Measurements from ENCODE around the gene MRPL34.
"Not testable (repeated sequence)": the region's sequence is repeated elsewhere in the genome, so short reads cannot be mapped to it uniquely, and the experiment has no call there.

Gene MRPL34

DNA sequence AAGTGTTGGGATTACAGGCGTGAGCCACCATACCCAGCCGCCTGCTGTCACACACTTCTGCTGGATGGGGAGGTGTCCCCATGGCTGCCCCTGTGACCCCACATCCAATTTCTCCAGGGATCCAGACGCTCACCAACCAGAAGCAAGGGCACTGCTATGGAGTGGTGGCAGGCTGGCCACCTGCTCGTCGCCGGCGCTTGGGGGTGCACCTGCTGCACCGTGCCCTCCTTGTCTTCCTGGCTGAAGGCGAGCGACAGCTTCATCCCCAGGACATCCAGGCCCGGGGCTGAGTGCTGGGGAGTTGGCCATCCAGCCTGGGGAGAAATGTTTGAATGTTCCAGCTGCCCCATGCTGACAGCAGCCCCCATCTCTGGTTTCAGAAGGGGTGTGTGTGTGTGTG, 19.4 kb upstream of the MRPL34 start:
- DNase-seq: no peak

DNA sequence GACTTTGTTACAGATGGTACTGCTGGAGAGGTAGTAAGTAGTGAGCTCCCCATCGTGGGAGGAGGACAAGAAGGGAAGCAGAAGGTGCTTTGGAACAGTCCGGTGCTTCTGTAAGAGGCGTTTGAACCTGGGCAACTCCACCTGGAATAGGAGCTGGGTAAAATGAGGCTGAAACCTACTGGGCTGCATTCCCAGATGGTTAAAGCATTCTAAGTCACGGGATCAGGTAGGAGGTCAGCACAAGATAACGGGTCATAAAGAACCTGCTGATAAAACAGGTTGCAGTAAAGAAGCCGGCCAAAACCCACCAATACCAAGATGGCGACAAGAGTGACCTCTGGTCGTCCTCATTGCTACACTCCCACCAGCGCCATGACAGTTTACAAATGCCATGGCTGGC, 18.9 kb upstream of the MRPL34 start:
- no peak for DNase-seq

DNA sequence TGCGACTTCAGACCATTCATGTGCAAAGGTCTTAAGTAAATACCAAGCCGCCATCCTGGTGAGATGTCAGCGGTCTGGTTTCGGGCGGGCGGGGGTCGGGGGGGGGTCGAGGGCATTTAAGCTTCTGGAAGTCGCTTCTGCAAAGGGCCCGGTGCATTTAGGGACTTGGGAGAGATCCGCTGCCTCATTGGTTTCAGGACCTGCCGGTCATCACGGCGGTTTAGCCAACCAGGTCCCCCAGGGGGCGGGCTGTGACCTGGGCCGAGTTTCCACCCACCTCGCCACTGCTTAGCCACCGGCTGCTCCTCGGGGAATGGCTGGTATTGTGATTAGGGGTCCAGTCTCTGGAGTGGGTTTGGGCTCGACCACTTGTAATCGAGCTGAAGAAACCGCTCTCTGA, 16.2 kb upstream of the MRPL34 start:
- no peak for DNase-seq

DNA sequence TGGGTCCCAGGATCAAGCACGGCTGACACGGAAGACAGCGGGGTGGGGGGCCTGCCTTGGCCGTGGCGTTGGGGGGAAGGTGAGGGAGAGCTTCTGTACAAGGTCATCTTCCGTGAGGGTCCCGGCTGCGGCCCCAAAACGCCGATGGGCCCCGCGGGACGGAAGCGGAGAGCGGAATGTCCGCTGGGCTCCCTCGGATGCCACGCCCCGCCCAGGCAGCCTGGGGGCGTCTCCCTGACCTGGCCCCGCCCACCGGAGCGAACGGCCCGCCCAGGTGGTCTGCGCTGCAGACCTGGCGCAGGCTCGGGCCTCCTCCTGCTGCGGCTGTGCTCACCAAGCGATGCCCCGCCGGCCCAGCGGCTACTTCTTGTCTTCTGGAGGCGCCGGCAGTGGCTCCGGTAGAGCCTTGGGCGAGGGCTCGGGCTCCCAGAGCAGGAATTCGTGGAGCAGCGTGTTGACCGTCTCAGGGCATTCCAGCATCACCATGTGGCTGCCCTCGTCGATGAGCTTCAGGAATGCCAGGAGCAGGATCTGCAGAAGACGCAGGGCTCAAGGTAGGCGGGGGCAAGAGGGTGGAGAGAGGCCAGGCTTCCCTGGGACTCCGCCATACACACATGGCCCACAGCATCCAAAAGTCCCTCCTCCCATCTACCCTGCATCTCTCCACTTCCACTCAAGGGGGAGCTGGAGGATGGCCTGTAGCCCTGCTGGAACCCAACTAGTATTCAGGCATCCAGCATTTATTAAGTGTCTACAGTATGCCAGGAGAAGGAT, 13.2 kb upstream of the MRPL34 start:
- DNase-seq: peak; percentile 86

DNA sequence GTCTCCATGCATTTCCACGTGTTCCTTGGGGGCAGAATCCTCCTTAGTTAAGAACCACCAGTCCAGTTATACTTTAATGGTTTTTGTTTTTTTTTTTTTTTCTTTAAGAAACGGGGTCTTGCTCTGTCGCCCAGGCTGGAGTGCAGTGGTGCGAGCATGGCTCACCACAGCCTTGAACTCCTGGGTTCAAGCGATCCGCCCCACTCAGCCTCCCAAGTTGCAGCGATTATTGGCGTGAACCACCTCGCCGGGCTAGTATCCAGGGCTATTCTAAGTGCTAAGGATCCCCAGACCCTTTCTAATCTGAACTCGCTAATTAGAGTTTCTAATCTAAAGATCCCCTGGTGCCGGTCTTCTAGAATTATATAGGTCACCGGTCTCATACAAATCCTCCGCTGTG, 12.1 kb upstream of the MRPL34 start:
- no peak for DNase-seq

- DNase-seq: peak; percentile 62
These were observed 11.4 kb upstream of the MRPL34 start for GRCh38 chr19:17294051-17294891.

GRCh38 chr19:17295551-17295950, 10.1 kb upstream of the MRPL34 start:
- not testable (repeated sequence) for DNase-seq

DNA sequence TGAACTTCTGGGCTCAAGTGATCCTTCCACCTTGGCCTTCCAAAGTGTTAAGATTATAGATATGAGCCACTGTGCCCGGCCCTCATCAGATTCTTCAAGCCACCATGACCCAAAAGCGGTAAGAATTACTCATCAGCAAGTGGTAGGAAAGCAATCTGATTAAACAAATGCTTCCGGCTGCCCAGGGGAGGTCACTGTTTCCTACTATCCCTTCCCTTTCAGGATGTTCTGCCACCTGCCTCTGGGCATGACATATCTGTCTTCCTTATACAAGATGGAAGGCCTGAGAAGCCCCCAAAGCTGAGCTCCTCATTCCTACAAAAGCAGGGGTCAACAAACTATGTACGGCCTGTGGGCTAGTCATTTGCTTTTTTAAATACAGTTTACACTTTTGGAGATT, 9.4 kb upstream of the MRPL34 start:
- no peak for DNase-seq

- DNase-seq: no peak
These were observed 8.7 kb upstream of the MRPL34 start for GRCh38 chr19:17296976-17297375.

GRCh38 chr19:17300992-17301619, 4.6 kb upstream of the MRPL34 start:
- no peak for DNase-seq

GRCh38 chr19:17302391-17303166, 3.1 kb upstream of the MRPL34 start:
- no peak for DNase-seq

DNA sequence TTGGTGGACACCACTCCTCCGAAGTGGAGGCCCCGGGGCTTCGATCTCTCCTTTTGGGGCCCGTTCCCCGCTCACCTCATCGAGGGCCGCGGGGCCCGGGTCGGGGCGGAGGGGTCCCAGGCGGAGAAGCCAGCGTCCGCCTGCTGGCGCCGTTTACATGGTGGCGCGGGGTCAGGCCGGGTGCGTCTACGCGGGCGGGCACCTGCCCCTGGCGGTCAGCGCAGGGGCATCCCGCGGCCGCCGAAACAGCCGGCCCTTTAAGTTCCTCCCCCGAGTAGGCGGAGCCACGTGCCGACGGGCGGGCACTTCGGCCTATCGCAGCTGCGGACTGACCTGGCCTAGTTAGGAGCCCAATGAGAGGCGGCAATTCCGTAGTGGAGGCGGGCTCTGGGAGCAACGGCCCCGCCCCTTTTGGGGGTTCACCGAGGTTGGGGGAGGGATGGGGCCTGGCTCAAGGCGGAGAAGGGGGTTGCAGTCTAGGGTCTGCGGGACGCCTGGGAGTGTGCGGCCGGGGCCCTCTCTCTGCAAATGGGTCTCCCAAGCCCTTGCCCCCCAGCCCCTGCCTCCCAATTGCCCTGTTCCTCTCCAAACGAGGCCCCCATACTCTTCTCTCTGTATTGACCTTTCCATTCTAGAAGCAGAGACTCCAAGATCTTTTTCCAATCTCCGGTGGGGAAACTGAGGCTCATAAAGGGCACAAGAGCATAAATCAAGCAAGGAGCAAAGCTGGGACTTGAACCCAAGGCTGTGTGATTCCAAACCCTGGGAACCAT, 2.3 kb upstream of the MRPL34 start, which contains the start of gene ABHD8:
TSS of gene ABHD8 (minus strand) at position 259 of the 773 bp plus-strand sequence. CDS start 1,809 bp downstream, outside the sequence.
- peak; percentile 94 for DNase-seq

DNA sequence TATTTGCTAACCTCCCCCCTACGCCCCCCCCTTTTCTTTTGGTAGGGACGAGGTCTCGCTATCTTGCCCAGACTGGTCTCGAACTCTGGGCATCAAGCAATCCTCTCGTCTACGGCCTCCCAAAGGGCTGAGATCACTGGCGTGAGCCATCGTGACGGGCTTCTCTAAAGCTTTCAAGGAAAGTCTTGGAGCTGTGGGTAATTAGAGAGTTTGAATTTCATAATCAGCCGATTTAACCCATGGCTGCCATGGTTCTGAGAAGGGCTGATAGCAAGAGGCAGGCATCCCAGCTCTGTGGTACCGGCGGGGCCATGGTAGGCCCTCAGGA, 1.8 kb upstream of the MRPL34 start:
- no peak for DNase-seq

GRCh38 chr19:17304386-17305215, 1.1 kb upstream of the MRPL34 start:
- DNase-seq: no peak

GRCh38 chr19:17305216-17305516, 506 bp upstream of the MRPL34 start:
- no peak for DNase-seq

DNA sequence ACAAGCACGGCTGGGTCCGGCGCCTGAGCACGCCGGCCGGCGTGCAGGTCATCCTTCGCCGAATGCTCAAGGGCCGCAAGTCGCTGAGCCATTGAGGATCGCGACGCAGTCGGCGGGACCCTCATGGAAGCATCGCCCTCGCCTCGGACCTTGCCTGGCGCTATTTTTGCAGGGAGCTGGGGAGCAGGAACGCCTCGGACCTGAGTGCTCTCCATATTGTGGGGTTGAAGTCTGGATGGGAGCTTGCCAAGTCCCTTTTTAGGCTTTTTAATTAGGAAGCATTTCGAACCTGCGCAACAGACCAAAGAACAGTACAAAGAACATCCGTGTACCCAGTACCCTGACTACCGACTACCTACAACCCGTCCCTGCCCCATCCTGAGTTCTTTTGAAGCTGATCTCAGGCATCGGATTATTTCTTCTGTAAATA, 628 bp downstream of the MRPL34 start:
- DNase-seq: no peak

DNA sequence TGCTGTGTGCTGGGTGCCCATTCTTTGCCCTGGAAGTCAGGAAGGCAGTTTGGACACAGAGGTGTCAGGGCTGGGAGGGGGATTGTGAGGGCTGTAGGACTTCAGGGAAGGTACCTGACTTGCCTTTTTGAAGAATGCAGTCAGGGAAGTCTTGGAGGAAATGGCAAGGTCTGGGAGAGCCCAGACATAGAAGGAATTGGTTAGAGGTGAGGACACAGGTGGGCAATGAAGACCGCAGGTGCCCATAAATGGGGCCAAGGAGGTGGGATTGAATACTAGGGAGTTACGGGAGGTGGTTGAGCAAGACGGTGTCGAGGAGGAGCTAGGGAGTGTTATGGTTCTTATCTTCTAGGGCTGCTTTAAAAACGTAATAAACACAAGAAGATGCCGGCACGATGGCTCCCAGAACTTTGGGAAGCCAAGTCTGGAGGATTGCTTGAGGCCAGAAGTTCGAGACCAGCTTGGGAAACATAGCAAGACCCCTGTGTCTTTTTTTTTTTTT, 2.3 kb downstream of the MRPL34 start:
- DNase-seq: no peak

- peak; percentile 95 for DNase-seq
These were observed 3.7 kb downstream of the MRPL34 start, which contains the start of gene DDA1 for GRCh38 chr19:17309198-17309964. Gene DDA1, plus strand, starts transcription at chr19:17309563. Its CDS starts 92 bp downstream, at chr19:17309655.

- DNase-seq: no peak
These were observed 4.3 kb downstream of the MRPL34 start for GRCh38 chr19:17309965-17310461.
